Stimulated activated naive CD8-positive, alpha-beta T cell treated with anti-CD3 and anti-CD28 coated beads, Interleukin-15, amount 100 ng/mL, for 72 hours (primary cell): Measurements from ENCODE around the gene TMEM258.

ENCODE experiments used
- ATAC-seq: fragments of 150-1000 bp; cut with Tn5 transposase; 2 replicates; pipeline ENCODE4 v1.10.0; 2021; ENCODE audit warnings: mild to moderate bottlenecking, moderate library complexity
- DNase-seq, 2 donors: peaks; one replicate each; pipeline ENCODE4 v3.0.0; 2021 to 2022
- H3K27ac Mint-ChIP-seq, 2 donors: one replicate each; pipeline ENCODE4 v1.8.0; 2022; ENCODE audit warnings: mild to moderate bottlenecking in 2 of 2, mixed read lengths in 2 of 2, moderate library complexity in 2 of 2
- H3K27me3 Mint-ChIP-seq: one replicate; pipeline ENCODE4 v1.8.0; 2022; ENCODE audit warnings: mixed read lengths
- H3K4me1 Mint-ChIP-seq: one replicate; pipeline ENCODE4 v1.8.0; 2022; ENCODE audit warnings: mild to moderate bottlenecking, mixed read lengths
- H3K4me3 Mint-ChIP-seq, 2 donors: one replicate each; pipeline ENCODE4 v1.8.0; 2022; ENCODE audit warnings: mild to moderate bottlenecking in 2 of 2, mixed read lengths in 2 of 2, moderate library complexity in 1 of 2
- H3K9me3 Mint-ChIP-seq, 2 donors: one replicate each; pipeline ENCODE4 v1.8.0; 2022; ENCODE audit warnings: mixed read lengths in 2 of 2

TMEM258 gene

DNA sequence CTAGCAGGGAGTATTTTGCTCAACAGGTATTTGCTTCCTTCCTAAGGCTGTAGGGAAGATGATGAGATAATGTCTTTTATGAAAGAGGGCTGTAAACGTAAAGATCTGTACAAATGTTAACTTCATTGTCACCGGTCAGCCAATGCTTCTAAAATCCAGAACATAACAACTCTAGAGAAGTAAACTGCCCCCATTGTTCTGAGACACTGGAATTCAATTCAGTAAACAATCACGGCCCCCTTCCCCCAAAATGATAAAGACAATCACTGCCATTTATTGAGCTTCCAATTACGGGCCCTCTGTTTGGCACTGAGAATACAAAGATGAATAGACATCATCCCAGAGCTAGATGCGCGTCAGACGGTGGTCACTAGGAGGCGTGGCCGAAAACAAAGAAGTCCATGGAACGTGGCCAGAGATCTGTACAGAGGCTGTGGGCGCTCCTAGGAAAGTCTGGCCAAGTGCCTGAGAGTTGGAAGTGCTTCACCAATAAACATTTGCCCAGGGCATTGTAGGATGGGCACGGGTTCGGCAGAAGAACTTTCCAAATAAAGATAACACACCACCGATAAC, 576 bp downstream of the TMEM258 start:
- Mint-ChIP-seq H3K4me1 (peaks cover 68% of the 10 kb centered on the region), H3K27me3 (no peaks in the 10 kb centered on the region), H3K27ac (peak overlapping the region; percentile 98 to 100), H3K9me3 (no peaks in the 10 kb centered on the region), H3K4me3 (peak overlapping the region; percentile 89 to 92)
- peak; percentile 59 for ATAC-seq
- DNase-seq, result peak in 1 of 2 donors; percentile 56

DNA sequence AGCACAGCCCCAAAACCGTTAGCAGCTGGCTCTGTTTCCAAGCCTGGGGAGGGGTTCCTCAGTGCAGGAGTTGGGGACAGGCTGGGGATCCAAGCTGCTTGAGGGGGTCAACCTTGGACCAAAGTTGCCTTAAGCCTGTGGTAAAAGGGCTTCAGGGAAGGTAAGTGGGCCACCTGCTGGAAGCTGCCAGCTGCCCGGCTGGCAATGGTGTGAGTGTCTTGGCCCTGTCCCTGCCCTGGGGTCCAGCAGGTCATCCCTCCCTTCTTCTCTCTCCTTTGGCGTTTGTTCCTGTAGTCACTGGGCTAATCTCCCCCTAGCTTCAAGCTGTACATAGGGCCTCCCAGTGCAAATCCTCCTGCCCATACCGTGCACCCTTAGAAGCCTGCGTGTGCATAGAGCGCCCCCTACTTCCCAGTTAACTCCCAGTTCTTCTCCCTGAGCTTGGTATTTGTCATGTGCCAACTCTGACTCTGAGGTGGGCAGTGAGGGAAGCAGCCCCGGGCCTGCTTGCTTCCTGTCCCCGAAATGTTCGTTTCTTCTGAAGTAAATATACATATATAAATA, 4.4 kb downstream of the TMEM258 start:
- no peak for DNase-seq
- peaks cover 34% of the 10 kb centered on the region for H3K4me1 Mint-ChIP-seq
- H3K9me3 Mint-ChIP-seq, result no peaks in the 10 kb centered on the region
- H3K27ac Mint-ChIP-seq, result peak overlapping the region in 1 of 2 donors; percentile 38
- H3K27me3 Mint-ChIP-seq, result no peaks in the 10 kb centered on the region
- ATAC-seq, result no peak
- H3K4me3 Mint-ChIP-seq, result no peak overlapping the region

DNA sequence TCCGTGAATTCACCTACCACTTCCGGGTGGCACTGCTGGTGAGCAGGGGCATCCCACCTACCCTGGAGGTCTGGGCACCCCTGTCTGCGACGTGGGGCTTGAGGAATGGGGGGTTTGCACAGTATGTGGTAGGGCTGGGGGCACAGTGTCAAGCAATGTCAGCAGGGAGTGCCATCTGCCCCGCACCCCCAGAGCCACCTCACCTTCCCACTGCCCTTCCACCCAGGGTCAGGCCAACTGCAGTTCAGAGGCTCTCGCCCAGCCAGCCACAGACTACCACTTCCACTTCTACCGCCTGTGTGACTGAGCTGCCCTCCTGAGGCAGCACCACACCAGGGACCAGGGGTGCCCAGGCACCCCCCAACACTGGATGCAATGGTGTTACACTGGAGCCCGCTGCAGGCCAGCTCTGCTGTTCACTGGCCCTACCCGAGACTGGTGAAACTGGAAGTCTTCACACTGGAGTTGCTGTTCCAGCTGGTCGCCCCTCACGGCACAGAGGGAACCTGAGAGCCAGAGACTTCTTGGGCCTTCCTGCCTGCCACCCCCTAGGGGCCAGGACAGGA, 6.5 kb downstream of the TMEM258 start:
- H3K9me3 Mint-ChIP-seq, result no peaks in the 10 kb centered on the region
- no peaks in the 10 kb centered on the region for H3K27me3 Mint-ChIP-seq
- DNase-seq (no peak), ATAC-seq (peak; percentile 6)
- H3K4me3 Mint-ChIP-seq, result no peak overlapping the region
- H3K27ac Mint-ChIP-seq, result no peak overlapping the region
- peaks cover 22% of the 10 kb centered on the region for H3K4me1 Mint-ChIP-seq

DNA sequence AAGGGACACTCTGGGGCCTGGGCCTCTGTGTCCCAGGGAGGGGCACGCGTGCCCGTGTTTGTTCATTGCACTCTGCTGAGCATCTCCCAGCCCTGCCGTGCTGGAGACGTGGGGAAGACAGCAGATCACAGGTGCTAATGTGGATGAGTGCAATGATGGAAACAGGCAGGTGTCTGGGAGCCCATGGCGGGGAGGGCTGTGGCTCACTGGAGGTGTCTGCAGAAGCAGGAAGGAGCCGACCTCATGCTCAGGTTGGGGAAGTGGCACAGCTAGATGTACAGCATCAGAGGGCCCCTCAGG, 7.9 kb downstream of the TMEM258 start:
- ATAC-seq (no peak), DNase-seq (no peak)
- Mint-ChIP-seq H3K4me1 (peaks cover 11% of the 10 kb centered on the region), H3K27ac (peak overlapping the region in 1 of 2 donors; percentile 64), H3K9me3 (no peaks in the 10 kb centered on the region), H3K4me3 (no peak overlapping the region), H3K27me3 (no peaks in the 10 kb centered on the region)

DNA sequence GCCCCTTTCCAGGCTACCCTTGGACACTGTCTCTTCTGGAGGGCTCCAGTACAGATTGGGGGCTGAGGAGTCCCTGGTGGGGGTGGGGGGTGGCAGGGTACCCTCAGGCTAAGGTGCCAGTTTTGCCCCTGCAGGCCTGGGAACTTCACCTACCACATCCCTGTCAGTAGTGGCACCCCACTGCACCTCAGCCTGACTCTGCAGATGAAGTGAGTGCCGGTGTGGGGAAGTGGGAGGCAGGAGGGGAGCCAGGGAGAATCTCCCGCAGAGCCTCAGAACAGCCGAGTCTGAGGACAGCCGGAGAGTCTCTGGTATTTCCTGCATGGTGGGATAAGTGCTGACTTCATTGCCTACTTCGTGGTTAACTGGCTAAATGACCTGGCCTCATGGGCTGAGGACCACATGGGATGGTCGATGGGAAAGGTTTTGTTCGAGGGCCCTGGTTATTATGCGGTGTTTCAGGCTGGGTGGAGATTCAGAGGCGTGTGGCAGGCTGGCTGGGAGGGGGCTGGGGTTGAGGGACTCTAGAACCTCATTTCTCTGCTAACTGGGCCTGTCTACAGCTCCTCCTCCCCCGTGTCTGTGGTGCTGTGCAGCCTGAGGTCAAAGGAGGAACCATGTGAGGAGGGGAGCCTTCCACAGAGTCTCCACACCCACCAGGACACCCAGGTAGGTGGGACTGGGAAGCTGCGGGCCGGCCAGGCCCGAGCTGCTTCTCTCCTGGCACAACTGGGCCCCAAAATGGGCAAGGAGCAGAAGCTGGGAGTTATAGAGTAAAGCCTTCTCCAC, 8.5 kb downstream of the TMEM258 start:
- DNase-seq (no peak), ATAC-seq (no peak)
- H3K4me1 Mint-ChIP-seq, result peaks cover 7% of the 10 kb centered on the region
- no peak overlapping the region for H3K4me3 Mint-ChIP-seq
- H3K9me3 Mint-ChIP-seq, result no peaks in the 10 kb centered on the region
- H3K27ac Mint-ChIP-seq, result peak overlapping the region in 1 of 2 donors; percentile 64
- peaks cover 1% of the 10 kb centered on the region for H3K27me3 Mint-ChIP-seq

DNA sequence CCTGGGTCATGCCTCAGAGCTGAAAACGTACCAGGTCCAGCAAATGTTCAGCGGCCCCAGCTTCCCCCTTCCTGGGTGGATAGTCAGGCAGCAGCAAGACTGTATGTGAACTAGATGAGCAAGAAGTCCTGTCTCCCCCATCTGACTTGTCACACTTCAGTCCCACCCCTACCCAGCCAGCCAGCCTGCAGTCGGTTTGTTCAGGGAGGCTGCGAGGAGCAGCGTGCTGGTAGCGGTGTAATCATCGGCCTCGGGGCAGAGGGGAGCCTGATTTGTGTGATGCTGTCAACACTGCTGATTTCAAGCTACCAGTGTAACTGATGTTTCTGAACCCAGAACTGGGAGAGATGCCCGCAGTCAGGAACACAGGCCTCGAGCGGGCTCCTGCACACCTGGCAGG, 9.6 kb downstream of the TMEM258 start:
- H3K27me3 Mint-ChIP-seq, result peaks cover 12% of the 10 kb centered on the region
- H3K9me3 Mint-ChIP-seq, result no peaks in the 10 kb centered on the region
- no peak for ATAC-seq
- no peak overlapping the region for H3K4me3 Mint-ChIP-seq
- no peak overlapping the region for H3K27ac Mint-ChIP-seq
- peaks cover 9% of the 10 kb centered on the region for H3K4me1 Mint-ChIP-seq
- no peak for DNase-seq

DNA sequence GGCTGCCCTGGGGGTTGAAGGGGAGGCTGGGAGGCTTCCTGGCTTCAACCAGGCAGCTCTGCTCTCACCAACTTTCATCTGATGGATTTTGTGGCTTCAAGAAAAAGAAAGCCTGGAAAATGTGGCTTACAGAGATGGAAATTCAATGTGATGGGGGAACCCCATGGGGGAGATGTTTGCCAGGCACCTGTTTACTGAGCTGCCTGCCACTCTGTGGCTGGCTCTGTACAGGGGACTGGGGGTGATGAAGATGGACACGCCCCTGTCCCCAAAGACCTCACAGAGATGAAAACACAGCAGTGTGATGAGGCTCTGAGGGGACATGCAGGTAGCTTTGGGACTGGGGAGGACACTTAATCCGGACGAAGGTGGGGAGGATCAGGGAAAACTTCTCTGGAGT, 10.1 kb downstream of the TMEM258 start:
- ATAC-seq (no peak), DNase-seq (no peak)
- Mint-ChIP-seq H3K4me1 (peaks cover 14% of the 10 kb centered on the region), H3K9me3 (no peaks in the 10 kb centered on the region), H3K27me3 (peaks cover 14% of the 10 kb centered on the region), H3K27ac (no peak overlapping the region), H3K4me3 (no peak overlapping the region)

DNA sequence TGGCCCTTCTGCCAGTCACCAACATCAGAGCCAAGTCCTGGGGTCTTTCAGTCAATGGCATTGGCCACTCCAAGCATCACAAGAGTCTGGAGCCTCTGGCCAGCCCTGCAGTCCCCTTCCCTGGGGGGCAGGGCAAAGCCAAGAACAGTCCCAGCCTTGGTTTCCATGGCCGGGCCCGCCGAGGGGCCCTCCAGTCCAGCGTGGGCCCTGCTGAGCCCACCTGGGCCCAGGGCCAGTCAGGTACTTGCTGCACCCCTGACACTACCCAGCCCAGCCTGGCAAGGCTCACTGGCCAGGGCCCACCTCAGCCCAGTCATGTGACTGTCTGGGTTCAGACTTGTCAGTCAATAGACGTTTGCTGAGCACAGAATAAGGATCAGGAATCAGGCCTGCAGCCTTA, 10.8 kb downstream of the TMEM258 start:
- peaks cover 22% of the 10 kb centered on the region for H3K4me1 Mint-ChIP-seq
- DNase-seq (no peak), ATAC-seq (no peak)
- no peak overlapping the region for H3K27ac Mint-ChIP-seq
- H3K9me3 Mint-ChIP-seq, result no peaks in the 10 kb centered on the region
- no peak overlapping the region for H3K4me3 Mint-ChIP-seq
- H3K27me3 Mint-ChIP-seq, result peaks cover 17% of the 10 kb centered on the region

DNA sequence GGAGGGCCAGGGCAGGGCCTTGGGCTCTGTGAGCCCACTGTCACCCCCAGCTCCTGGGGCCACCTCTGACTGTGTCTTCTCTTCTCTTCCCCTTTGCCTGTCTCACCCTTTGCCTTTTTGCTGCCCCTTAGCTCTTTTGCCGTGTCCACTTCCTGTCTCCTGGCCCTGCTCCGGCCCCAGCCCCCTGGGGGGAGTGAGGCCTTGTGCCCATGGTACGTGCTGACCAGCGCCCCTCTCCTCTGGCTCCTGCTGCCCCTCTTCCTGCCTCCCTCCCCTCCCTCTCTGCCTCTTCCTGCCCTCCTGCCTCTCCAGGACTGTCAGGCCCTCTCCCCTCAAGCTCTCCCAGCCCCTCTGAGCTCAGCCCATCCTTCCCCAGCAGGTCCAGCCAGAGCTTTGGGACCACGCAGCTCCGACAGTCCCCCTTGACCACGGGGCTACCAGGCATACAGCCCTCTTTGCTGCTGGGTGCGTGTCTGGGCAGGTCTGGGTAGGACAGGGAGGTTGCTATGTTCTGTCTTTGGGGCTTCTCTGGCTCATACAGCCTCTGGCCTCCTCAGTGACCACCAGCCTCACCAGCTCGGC, 11.7 kb downstream of the TMEM258 start:
- Mint-ChIP-seq H3K4me3 (no peak overlapping the region), H3K27ac (no peak overlapping the region), H3K27me3 (peaks cover 21% of the 10 kb centered on the region), H3K4me1 (peaks cover 26% of the 10 kb centered on the region), H3K9me3 (no peaks in the 10 kb centered on the region)
- DNase-seq (no peak), ATAC-seq (no peak)

DNA sequence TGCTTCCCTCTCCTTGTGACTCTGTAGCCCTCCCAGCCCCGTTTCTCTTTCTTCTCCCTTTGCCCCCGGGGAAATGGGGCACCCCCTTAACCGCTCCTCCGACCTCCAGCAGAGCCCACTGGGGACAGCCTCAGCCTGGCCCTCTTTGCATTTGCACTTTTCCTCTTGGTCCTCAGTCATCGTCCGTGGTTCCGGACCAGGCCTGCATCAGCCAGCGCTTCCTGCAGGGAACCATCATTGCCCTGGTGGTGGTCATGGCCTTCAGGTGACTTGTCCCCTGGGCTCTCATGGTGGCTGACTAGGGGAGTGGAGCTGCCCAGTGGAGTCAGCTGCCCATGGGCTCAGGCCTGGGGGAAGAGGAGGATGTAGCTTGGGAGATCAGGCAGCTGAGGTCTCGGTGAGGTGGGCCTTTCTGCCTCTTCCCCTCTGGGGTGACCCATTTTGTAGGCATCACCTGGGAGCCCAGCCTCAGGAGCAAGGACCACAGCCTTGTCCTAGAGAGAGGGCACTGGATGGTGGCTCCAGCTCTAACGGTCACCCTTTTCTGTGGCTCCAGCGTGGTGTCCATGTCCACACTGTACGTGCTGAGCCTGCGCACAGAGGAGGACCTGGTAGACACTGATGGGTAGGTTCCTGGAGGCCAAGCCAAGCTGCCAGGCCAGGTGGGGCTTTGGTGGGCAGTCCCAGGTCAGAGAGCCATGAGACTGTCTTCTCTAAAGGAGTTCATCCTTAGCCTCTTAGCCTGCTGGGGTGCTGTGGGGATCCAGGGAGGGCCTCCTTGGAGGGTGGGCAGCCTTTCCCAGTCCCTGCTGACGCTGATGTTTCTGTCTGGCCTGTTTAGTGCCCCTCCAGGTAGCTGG, 12.5 kb downstream of the TMEM258 start:
- Mint-ChIP-seq H3K9me3 (no peaks in the 10 kb centered on the region), H3K27ac (no peak overlapping the region), H3K27me3 (peaks cover 21% of the 10 kb centered on the region), H3K4me1 (peaks cover 26% of the 10 kb centered on the region), H3K4me3 (no peak overlapping the region)
- no peak for ATAC-seq
- no peak for DNase-seq

DNA sequence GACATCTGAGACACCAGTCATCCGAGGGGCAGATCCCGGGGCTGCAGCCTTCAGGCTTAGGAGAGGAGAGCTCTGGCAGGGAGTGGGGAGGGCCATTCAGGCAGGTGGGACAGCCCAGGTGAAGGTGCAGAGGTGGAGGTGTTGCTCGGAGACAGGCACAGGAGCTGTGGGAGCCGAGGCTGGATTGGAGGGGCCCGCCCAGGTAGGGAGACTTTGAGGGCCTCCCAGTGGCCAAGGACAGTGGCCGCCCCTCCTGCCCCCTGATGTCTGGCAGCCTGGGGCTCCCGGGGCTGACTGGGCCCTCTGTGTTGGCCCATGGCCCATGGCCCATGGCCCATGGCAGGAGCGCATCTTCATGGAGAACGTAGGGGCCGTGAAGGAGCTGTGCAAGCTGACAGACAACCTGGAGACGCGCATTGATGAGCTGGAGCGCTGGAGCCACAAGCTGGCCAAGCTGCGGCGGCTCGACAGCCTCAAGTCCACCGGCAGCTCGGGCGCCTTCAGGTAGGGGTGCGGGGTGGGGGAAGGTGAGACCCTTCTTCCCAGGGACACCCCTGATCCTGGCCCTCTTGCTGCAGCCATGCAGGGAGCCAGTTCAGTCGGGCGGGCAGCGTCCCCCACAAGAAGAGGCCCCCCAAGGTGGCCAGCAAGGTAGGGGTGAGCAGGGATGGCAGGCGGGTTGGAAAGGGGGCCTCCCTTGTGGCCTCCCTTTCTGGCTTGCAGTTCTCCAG, 13.3 kb downstream of the TMEM258 start:
- H3K4me3 Mint-ChIP-seq, result no peak overlapping the region
- ATAC-seq, result no peak

DNA sequence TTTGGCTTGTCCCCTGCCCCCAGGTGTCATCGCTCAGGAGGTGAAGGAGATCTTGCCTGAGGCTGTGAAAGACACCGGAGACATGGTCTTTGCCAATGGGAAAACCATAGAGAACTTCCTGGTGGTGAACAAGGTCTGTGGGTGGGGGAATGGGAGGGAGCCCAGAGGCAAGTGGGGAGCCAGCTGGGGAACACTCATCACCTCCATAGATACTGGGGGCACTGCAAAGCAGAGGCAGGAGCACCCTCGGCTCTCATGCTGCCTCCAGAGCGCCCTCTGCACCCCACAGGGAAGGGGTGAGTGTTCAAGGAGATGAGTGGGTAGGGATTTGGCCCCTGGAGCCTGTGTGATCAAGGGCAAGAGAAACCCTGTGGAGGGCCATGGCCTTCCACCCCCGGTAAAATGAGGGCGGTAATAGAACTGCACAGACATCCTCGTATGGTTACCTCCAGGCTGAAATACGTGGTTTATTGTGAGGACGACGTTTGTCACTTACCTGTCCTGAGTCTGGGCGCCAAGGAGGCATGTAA, 14.0 kb downstream of the TMEM258 start:
- Mint-ChIP-seq H3K9me3 (no peaks in the 10 kb centered on the region), H3K4me1 (peaks cover 26% of the 10 kb centered on the region), H3K27me3 (peaks cover 21% of the 10 kb centered on the region), H3K4me3 (no peak overlapping the region), H3K27ac (no peak overlapping the region)
- ATAC-seq (no peak), DNase-seq (no peak)

More for the DNA sequence above, 13.3 kb downstream of the TMEM258 start:
- no peak for DNase-seq
- no peaks in the 10 kb centered on the region for H3K9me3 Mint-ChIP-seq
- peaks cover 26% of the 10 kb centered on the region for H3K4me1 Mint-ChIP-seq
- peaks cover 21% of the 10 kb centered on the region for H3K27me3 Mint-ChIP-seq
- no peak overlapping the region for H3K27ac Mint-ChIP-seq

DNA sequence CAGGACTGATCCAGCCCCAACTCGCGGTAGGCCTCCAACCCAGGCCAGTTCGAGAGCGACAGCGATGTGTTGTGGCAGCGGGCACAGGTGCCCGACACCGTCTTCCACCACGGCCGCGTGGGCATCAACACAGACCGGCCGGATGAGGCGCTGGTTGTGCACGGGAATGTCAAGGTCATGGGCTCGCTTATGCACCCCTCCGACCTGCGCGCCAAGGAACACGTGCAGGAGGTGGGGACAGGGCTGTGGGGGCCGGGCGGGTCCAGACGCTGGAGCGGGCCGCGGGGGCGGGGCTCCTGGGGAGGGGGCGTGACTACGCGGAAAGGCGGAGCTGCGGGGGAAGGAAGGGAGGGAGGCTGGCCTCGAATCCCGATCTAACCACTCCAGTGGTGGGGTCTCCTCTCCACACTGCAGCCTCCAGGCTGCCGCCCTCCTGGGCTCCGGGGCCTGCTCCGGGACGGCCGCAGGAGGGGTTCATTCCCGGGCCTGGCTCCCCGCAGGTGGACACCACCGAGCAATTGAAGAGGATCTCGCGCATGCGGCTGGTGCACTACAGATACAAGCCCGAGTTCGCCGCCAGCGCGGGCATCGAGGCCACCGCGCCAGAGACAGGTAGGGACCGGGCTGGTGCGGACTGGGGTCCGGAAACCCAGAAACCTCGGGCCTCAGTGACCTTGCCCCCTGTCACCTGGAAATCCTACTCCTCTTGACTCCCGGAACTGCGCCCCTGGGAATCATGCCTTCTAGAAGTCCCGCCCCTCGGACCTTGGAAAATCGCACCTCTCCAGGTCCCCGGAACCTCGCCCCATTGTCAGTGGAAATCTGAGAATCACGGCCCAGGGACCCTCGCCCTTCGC, 14.9 kb downstream of the TMEM258 start:
- DNase-seq (peak; percentile 32 to 34), ATAC-seq (peak; percentile 24)
- Mint-ChIP-seq H3K9me3 (no peaks in the 10 kb centered on the region), H3K27me3 (peaks cover 21% of the 10 kb centered on the region), H3K27ac (peak overlapping the region in 1 of 2 donors; percentile 67), H3K4me3 (peak overlapping the region in 1 of 2 donors; percentile 43), H3K4me1 (peaks cover 26% of the 10 kb centered on the region)
